A172 (cell line): ENCODE results near the gene KIF22. TPM values are rescaled to one million over a fixed set of nuclear protein-coding genes. Genes with fewer than 3 reads are reported as not detected.
A peak's percentile ranks its signal among the peaks of the same experiment; 100 is the strongest.

Experiments used
- DNase-seq: peaks from one replicate; pipeline ENCODE4 v3.0.0-alpha.2; 2015; ENCODE audit warnings: low spot score
- total RNA-seq: library from RNA; depleted of rRNA; stranded (reverse); fragments of >200 nt; shearing (Covaris generic); gene quantifications from 2 replicates; pipeline ENCODE4 v1.2.3, GENCODE V29; 2014

Gene KIF22
- total RNA-seq, 1 experiment from 2014 or later = 129 TPM

DNA sequence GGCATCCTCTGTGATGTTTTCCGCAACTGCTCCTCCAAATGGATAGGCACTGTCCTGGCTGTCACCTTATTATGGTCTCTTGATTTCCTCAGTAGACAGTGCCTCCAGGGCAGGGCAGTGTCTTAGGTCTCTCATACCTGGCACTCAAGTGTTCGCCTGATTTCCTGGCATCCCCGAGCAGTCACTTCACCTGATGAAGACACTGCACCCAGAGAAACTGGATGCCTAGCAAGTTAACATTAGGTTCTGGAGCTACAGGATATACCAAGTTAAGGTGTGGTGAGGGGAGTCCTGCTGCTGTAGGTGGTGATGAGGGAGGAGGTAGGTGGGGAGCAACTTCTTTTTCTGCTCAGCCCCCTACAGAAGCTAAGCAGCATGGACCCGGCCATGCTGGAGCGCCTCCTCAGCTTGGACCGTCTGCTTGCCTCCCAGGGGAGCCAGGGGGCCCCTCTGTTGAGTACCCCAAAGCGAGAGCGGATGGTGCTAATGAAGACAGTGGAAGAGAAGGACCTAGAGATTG is 11.9 kb downstream of the KIF22 start:
- no peak for DNase-seq

DNA sequence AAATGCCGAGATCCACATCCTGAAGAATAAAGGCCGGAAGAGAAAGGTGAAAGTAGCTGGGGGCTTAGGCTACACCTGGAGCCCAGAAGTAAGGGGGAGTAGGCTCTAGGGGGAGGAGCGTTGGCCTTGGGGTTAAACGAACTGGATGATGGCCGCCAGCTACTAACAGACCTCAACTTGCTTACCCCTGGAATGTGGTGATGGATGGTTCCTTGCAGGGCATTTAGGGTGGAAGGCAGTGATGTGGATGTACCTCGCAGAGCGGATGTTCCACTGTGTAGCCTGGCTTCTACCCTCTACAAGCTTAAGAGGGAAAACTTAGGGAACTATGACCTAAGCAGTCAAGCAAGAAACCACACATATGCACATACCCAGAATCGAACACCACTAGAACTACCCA is 13.5 kb downstream of the KIF22 start:
- no peak for DNase-seq

DNA sequence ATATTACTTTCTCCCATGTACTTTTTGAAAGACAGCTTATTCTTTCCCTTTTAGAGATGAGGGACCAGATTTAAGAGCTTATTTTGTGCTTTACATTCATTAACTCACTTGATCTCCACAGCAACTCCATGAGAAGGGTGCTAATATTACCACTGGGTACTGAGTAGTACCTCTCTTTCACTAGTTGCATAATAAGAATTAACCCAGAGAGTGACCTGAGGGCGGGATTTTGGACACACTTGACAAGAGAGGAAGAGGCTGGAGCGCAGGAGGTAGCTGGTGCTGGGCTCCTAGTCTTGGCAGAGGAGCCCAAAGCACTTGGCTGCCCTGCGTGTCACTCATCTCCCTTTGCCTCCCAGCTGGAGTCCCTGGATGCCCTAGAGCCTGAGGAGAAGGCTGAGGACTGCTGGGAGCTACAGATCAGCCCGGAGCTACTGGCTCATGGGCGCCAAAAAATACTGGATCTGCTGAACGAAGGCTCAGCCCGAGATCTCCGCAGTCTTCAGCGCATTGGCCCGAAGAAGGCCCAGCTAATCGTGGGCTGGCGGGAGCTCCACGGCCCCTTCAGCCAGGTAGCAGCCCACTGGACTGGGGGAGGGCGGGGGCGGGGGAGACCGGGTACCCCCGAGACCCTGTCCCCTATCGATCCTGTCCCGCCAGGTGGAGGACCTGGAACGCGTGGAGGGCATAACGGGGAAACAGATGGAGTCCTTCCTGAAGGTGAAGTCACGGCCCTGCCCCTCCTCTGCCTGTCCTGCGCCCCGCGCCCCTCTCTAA is 14.1 kb downstream of the KIF22 start:
- DNase-seq = no peak

DNA sequence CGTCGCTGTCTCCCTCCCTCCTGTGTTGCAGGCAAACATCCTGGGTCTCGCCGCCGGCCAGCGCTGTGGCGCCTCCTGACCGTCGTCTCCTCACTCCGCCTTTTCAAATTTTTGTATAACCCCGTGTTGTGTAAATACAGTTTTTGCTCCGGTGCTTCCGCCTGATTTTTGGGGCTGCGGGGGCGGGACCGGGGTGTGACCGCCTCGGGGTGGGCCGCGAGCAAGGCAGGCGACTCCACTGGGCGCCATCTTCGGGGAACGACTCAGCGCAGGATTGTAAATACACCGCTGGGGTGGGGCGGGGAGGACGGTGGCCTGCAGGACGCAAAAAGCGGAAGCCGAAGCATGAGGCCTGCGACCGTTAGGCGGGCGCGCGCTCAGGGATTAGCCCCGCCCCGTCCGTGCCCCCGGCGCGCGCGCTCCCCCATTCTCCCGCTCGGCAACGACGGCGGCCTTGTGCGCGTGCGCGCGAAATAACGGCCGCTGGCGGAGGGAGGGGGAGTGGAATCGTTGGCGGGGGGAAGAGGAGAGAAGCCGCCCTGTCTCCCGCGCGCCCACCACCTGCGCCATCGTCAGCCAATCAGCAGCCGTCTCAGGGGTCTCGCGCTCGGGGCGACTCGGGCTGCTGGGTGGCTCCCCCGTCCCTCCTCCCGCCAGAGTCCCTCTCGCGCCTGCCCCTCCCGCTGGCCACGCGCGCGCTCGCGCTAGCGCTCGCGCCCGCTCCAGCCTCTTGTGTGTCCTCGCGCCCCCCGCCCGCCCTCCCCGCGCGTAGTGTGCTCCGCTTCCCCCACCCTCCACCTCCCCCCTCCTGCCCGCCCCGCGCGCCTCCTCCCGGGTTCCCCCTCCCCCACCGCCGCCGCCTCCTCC is 14.9 kb downstream of the KIF22 start:
- peak; percentile 93 for DNase-seq

DNA sequence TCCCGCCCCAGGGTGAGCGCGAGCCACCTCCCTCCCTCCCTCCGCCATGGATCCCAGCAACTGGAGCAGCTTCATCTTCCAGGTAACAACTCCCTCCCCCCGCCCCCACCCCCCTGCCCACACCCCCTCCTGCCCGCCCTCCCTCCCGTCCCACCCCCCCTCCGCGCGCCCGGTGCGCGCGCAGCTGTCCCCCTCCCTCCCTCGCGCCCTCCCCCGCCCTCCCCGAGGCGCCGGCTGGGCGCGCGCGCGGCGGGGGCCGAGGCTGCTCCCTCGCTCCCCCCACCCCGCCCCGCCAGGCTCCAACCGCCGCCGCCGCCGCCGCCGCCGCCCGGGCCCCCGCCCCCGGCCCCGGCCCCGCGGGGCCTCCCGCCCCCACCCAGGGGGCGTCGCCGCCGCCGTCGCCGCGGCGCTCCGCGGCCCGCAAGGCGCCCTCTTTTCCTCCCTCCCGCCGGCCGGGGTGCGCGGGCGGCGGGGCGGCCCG is 15.6 kb downstream of the KIF22 start, which contains the start of gene MAZ:
MAZ (plus strand) TSS at position 431 of the 481 bp plus-strand sequence. CDS start 173 bp downstream, outside the sequence.
- DNase-seq = peak; percentile 80

DNA sequence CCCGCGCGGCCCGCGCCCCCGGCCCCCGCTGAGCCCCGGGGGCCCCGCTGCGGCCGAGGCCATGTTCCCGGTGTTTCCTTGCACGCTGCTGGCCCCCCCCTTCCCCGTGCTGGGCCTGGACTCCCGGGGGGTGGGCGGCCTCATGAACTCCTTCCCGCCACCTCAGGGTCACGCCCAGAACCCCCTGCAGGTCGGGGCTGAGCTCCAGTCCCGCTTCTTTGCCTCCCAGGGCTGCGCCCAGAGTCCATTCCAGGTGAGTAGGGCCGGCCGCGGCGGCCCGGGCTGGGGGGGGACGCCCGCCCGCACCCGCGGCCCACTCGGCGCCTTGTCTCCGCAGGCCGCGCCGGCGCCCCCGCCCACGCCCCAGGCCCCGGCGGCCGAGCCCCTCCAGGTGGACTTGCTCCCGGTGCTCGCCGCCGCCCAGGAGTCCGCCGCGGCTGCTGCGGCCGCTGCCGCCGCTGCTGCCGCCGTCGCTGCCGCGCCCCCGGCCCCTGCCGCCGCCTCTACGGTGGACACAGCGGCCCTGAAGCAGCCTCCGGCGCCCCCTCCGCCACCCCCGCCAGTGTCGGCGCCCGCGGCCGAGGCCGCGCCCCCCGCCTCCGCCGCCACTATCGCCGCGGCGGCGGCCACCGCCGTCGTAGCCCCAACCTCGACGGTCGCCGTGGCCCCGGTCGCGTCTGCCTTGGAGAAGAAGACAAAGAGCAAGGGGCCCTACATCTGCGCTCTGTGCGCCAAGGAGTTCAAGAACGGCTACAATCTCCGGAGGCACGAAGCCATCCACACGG is 16.3 kb downstream of the KIF22 start:
- no peak for DNase-seq

DNA sequence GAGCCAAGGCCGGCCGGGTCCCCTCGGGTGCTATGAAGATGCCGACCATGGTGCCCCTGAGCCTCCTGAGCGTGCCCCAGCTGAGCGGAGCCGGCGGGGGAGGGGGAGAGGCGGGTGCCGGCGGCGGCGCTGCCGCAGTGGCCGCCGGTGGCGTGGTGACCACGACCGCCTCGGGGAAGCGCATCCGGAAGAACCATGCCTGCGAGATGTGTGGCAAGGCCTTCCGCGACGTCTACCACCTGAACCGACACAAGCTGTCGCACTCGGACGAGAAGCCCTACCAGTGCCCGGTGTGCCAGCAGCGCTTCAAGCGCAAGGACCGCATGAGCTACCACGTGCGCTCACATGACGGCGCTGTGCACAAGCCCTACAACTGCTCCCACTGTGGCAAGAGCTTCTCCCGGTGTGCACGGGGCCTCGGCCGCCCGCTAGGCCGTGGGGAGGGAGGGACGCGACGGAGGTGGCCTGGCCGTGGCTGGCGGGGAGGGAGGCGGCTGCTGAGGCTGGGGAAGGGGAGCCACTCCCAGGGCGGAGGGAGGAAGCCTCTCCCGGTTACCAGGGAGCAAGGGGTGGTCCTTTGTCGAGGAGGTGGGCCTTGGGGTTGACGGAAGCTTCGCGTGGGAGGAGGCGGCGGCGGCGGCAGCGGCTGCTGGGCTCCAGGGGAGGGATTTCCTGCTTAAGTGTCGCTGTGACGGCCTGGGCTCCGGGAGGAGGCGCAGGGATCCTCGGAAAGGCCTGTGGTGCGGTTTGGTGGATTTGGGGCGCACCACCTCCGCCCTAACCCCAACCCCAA is 17.1 kb downstream of the KIF22 start:
- DNase-seq = peak; percentile 86

DNA sequence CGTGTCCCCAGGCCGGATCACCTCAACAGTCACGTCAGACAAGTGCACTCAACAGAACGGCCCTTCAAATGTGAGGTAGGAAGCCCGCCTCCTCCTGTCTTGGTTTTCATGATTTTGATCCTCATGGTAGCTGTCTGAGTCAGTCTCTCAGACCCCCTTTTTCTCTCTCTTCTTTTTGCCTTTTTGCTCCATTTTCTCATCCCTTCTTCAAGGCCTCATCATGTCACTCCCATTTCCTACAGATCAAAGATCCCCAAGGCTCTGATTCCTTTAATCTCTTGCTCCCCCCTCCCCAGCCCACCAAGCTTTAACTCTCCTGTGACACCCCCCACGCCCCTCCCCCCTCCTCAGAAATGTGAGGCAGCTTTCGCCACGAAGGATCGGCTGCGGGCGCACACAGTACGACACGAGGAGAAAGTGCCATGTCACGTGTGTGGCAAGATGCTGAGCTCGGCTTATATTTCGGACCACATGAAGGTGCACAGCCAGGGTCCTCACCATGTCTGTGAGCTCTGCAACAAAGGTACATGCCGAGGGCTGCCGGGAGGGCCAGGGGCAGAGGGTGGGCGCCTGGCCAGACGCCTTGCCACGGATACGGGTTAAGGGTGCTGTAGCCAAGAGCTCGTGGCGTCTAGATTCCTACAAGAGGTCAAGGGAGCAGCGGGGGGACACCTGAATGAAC is 17.8 kb downstream of the KIF22 start:
- DNase-seq = no peak

DNA sequence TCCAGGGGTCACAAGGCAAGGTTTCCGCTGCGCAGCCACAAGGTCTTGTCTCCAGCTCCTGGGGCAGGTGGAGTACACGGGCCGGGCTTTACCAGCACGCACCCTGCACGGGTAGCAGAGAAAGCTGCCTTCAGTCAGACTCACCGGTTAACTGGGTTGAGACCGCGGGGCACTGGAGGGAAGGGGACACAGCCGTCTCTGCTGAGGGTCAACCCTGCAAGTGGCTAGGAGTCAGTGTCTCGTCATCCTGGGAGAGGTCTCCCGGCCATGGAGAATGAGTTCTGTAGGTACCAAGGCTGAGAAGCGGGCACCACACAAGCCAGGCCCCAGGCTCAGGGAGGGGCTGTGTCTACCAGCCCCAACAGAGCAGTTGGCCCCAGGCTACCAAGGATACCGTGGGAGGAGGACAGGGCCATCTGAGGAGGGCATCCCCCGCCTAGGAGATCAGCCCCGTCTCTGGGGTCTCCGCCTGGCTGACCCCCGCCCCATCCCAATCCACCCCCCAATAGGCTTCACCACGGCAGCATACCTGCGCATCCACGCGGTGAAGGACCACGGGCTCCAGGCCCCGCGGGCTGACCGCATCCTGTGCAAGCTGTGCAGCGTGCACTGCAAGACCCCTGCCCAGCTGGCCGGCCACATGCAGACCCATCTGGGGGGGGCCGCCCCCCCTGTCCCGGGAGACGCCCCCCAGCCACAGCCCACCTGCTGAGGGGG is 18.6 kb downstream of the KIF22 start:
- DNase-seq = no peak

DNA sequence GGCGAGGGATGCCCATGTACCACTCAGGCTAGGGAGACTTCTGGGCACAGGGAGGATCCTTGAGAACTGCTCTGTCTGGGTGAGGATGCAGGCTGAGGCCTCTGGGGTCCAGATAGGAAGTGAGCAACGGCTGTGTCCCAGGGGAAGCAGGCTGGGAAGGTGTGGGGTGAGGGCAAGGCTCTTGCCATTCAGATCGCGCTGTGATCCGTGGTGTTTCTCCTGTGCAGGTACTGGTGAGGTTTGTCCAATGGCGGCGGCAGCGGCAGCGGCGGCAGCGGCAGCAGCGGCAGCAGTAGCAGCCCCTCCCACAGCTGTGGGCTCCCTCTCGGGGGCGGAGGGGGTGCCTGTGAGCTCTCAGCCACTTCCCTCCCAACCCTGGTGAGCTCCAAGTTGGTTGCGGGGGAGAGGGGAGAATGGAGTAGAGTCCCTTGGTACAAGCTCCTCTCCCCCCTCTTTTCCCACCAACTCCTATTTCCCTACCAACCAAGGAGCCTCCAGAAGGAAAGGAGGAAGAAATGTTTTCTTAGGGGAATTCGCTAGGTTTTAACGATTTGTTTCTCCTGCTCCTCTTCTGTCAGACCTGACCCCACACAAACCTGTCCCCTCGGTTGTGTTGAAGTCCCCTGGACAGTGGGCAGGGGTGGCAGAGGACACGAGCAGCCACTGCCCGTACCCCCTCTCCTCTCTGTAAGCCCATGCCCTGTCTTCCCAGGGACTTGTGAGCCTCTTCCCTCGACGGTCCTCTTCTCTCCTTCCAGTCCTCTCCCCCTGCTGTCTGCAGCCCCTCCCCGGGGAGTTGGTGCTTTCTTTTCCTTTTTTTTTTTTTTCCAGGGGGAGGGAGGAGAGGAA is 19.5 kb downstream of the KIF22 start:
- no peak for DNase-seq

DNA sequence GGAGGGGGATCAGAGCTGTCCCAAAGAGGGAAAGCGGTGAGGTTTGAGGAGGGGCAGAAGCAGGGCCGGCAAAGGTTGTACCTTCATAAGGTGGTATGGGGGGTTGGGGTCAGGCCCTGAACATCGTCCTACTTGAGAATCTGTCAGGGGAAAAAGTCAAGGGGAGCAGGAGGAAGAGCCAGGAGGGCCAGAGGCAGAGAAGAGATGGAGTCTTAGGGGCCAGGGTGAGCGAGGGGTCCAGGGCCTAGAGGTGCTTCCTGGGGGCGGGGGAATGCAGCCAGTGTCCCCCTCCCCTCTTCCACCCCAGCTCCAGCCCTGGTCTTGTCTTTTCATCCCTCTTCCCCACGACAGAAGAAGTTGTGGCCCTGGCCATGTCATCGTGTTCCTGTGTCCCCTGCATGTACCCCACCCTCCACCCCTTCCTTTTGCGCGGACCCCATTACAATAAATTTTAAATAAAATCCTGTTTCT is 20.2 kb downstream of the KIF22 start:
- DNase-seq = no peak

DNA sequence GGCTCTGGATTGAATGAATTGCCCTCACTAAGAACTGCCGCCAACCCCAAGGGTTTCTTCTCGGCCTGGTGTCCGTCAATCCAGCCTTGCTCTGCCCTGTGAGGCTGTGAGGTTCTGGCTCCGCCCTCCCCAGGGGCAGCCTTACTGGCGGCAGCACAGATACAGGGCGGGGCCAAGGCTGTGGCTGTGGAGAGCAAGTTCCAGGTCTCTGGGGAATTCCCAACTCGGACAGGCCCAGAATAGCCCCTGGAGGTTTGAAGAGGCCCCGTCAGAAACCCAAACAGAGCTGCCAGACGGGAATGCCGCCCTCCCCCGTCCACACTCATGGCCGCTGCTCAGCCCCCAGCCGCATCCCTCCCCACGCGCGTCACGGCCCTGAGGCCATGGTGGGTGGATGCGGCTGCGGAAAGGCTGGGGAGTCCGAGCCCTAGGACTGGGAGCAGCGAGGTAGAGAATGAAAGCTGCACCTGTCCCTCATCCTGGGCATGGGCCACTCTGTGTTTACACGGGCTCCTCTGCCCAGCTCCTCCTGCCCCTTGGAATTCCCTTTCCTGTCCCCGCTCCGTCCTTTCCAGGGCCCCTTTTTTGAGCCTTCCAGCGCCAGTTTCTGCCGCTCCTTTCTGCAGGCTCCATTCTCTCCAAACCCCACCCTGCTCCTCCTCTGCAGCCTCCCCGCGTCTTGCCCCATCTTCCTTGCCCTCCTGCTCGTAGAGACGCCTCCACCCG is 20.8 kb downstream of the KIF22 start:
- DNase-seq = peak; percentile 98

DNA sequence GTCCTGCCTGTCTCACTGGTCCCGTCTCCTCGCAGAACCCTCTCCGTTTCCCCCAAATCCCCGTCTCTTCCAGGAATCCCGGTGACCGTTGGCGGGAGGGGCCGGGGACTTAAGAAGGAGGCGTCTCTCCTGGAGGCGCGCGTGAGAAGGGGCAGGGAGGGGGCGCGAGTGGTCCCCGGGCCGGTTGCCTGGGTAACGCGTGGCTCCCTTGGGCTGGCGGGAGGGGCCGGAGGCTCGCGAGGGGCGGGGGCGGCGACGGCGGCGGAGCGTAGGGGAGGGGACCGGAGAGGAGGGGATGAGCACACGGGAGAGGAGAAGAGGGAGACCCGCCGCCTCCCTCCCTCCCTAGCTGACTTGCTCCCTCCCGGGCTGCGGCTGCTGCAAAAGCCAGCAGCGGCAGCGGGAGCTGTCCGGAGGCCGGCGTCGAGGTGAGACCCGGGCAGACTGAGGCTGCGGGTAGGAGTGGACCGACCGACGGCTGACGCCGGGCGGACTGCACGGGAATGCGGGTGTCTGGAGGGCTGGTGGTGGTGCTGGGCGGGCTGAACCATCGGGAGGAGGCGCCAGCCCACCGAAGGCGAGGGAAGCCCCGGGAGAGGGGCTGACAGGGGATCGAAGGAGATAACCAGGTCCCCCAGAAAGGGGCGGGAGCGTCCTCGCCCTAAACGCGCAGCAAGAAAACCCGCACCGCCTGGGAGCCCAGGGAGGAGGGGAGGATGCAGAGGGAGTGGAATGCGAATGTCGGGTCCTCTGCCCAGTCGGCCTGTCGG is 21.5 kb downstream of the KIF22 start, which contains the start of gene PRRT2:
PRRT2 (plus strand) TSS at position 298 of the 770 bp plus-strand sequence. CDS start 862 bp downstream, outside the sequence.
- DNase-seq = no peak

DNA sequence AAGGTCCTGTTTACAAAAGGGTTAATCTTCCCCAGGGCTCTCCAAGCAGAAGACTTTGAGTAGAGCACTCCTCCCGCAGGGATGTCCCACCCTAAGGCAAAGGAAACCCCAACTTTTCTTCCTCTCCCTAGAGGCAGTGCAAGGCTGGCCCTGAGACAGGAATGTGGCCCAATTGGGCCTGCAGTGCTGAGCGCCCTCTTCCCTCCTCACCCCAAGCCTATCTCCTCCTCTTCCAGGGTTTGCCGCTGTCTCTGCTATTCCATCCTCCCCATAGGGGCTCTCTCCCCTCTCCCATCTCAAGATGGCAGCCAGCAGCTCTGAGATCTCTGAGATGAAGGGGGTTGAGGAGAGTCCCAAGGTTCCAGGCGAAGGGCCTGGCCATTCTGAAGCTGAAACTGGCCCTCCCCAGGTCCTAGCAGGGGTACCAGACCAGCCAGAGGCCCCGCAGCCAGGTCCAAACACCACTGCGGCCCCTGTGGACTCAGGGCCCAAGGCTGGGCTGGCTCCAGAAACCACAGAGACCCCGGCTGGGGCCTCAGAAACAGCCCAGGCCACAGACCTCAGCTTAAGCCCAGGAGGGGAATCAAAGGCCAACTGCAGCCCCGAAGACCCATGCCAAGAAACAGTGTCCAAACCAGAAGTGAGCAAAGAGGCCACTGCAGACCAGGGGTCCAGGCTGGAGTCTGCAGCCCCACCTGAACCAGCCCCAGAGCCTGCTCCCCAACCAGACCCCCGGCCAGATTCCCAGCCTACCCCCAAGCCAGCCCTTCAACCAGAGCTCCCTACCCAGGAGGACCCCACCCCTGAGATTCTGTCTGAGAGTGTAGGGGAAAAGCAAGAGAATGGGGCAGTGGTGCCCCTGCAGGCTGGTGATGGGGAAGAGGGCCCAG is 22.4 kb downstream of the KIF22 start:
- no peak for DNase-seq

DNA sequence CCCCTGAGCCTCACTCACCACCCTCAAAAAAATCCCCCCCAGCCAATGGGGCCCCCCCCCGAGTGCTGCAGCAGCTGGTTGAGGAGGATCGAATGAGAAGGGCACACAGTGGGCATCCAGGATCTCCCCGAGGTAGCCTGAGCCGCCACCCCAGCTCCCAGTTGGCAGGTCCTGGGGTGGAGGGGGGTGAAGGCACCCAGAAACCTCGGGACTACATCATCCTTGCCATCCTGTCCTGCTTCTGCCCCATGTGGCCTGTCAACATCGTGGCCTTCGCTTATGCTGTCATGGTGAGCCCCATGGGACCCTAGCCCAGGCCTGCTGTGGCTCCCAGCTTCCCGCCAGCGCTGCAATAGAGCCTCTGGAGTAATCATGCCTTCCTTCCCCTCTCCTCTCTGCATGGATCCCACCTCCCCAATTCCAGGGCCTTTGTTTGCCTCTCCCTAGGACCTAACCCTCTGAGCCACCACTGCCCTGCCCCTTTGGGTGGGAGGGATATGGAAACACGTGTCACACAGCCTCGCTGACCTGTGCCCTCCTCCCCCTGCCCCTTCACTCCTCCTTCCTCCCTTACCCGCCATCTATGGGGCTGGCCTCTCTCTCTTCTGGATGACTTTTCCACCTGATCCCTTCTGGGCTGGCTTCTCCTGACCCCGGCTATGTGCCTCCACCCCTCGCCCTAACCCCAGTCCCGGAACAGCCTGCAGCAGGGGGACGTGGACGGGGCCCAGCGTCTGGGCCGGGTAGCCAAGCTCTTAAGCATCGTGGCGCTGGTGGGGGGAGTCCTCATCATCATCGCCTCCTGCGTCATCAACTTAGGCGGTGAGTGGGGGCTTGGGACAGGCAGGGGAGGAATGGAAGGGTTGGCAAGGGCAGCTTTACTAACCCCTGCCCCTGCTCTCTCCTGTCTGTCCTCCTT is 23.4 kb downstream of the KIF22 start:
- DNase-seq = no peak
